H1 (cell line): Measurements from ENCODE around the gene TMEM150A. TPM values are rescaled to one million over a fixed set of nuclear protein-coding genes. Genes with fewer than 3 reads are reported as not detected.

Experiments used
- CTCF ChIA-PET: fragments of 300-600 bp; sonication (Branson Sonifier 250); formaldehyde crosslinking; loops from one replicate; lab custom pipeline; 2021; ENCODE audit not compliant: partially characterized antibody; lab: Charles Lee
- POLR2A ChIA-PET: fragments of 300-600 bp; sonication (Branson Sonifier 250); formaldehyde crosslinking; loops from one replicate; lab custom pipeline; 2021; ENCODE audit warnings: inconsistent platforms; ENCODE audit not compliant: partially characterized antibody; lab: Charles Lee
- DNase-seq, 2 experiments: peaks; one replicate each; pipeline versions ENCODE4 v3.0.0 to v3.0.0-alpha.2; 2010 to 2022; ENCODE audit warnings: low spot score in 2 of 2, low read depth in 1 of 2, mixed read lengths in 1 of 2
- FAIRE-seq: peaks from 2 replicates; lab custom pipeline; 2011; peaks lifted over from hg19 to GRCh38; lab: Jason Lieb, UNC
- H2AFZ ChIP-seq: 2 replicates; pipeline ENCODE4 v1.8.1; 2012; ENCODE audit warnings: low read length, inconsistent platforms
- H2AK5ac ChIP-seq: 2 replicates; pipeline ENCODE4 v1.6.1; 2013; ENCODE audit warnings: low read depth, low read length
- H2BK120ac ChIP-seq: replicated peaks from 2 replicates; pipeline ENCODE3; 2013; ENCODE audit warnings: low read depth, low read length, inconsistent platforms
- H2BK12ac ChIP-seq: 2 replicates; pipeline ENCODE4 v1.6.1; 2013; ENCODE audit warnings: low read depth, low read length
- H2BK15ac ChIP-seq: 2 replicates; pipeline ENCODE4 v1.6.1; 2013; ENCODE audit warnings: low read length
- H2BK20ac ChIP-seq: 2 replicates; pipeline ENCODE4 v1.6.1; 2013; ENCODE audit warnings: low read length
- H2BK5ac ChIP-seq: 2 replicates; pipeline ENCODE4 v1.6.1; 2013; ENCODE audit warnings: low read depth, low read length
- H3K14ac ChIP-seq: 2 replicates; pipeline ENCODE4 v1.6.1; 2013; ENCODE audit warnings: inconsistent platforms; ENCODE audit not compliant: insufficient read length
- H3K18ac ChIP-seq: 2 replicates; pipeline ENCODE4 v1.6.1; 2013; ENCODE audit warnings: low read length; ENCODE audit errors: extremely low read depth
- H3K23ac ChIP-seq: 2 replicates; pipeline ENCODE4 v1.6.1; 2013; ENCODE audit warnings: inconsistent platforms; ENCODE audit not compliant: insufficient read length
- H3K23me2 ChIP-seq: 2 replicates; pipeline ENCODE4 v1.6.1; 2013; ENCODE audit warnings: low read depth, low read length
- H3K27ac ChIP-seq: 2 replicates; pipeline ENCODE4 v1.6.1; 2011; ENCODE audit warnings: low read depth, low read length, inconsistent platforms
- H3K27me3 ChIP-seq, 4 experiments: replicated peaks in 1 of 4; 1 replicate in 1 of 4; 2 replicates in 3 of 4; pipeline versions ENCODE4 v1.6.1 to v1.8.1; 2011 to 2013; ENCODE audit warnings: low read length in 3 of 4, mild to moderate bottlenecking in 3 of 4, inconsistent platforms in 2 of 4, mixed read lengths in 2 of 4, moderate library complexity in 1 of 4; ENCODE audit not compliant: control insufficient read depth in 3 of 4, insufficient read depth in 3 of 4; ENCODE audit errors: extremely low read depth in 1 of 4
- H3K36me3 ChIP-seq, 4 experiments: 2 replicates each; pipeline versions ENCODE4 v1.6.1 to v1.8.1; 2011 to 2013; ENCODE audit warnings: mild to moderate bottlenecking in 4 of 4, low read length in 3 of 4, moderate library complexity in 2 of 4, control low read depth in 1 of 4, inconsistent platforms in 1 of 4; ENCODE audit not compliant: insufficient read depth in 4 of 4, control insufficient read depth in 2 of 4
- H3K4ac ChIP-seq: replicated peaks from 2 replicates; pipeline ENCODE3; 2013; ENCODE audit warnings: low read length, low read depth, mixed read lengths, inconsistent platforms; ENCODE audit not compliant: insufficient read length
- H3K4me1 ChIP-seq, 4 experiments: replicated peaks in 1 of 4; 1 replicate in 1 of 4; 2 replicates in 3 of 4; pipeline versions ENCODE4 v1.6.1 to v1.8.1; 2011 to 2013; ENCODE audit warnings: low read length in 3 of 4, inconsistent platforms in 2 of 4, mixed read lengths in 1 of 4; ENCODE audit not compliant: insufficient read depth in 4 of 4, control insufficient read depth in 3 of 4
- H3K4me2 ChIP-seq, 2 experiments: 2 replicates each; pipeline versions ENCODE4 v1.6.1 to v1.8.1; 2011 to 2013; ENCODE audit warnings: low read depth in 2 of 2, low read length in 2 of 2, control low read depth in 1 of 2, inconsistent platforms in 1 of 2, mild to moderate bottlenecking in 1 of 2; ENCODE audit not compliant: insufficient read depth in 1 of 2
- H3K4me3 ChIP-seq, 4 experiments: fragments of 200-600, 300-600 bp in 1 of 4; sonication (generic), shearing (Covaris generic), sonication (Bioruptor Twin) in 1 of 4; 2 replicates each; pipeline versions ENCODE4 v1.5.1 to v1.8.1; 2011 to 2016; ENCODE audit warnings: low read length in 4 of 4, low read depth in 3 of 4, control low read depth in 2 of 4, inconsistent platforms in 2 of 4, mild to moderate bottlenecking in 2 of 4, mixed read lengths in 1 of 4, moderate library complexity in 1 of 4; ENCODE audit not compliant: insufficient read depth in 2 of 4; ENCODE audit errors: extremely low read depth in 1 of 4
- H3K56ac ChIP-seq: replicated peaks from 2 replicates; pipeline ENCODE3; 2013; ENCODE audit warnings: low read depth, mild to moderate bottlenecking, mixed read lengths, low read length, inconsistent platforms; ENCODE audit not compliant: insufficient read length
- H3K79me1 ChIP-seq: 2 replicates; pipeline ENCODE4 v1.6.1; 2013; ENCODE audit warnings: low read depth, low read length, control low read depth
- H3K79me2 ChIP-seq, 2 experiments: 2 replicates each; pipeline versions ENCODE4 v1.6.1 to v1.8.1; 2012 to 2013; ENCODE audit warnings: low read length in 2 of 2, mild to moderate bottlenecking in 2 of 2, inconsistent platforms in 1 of 2; ENCODE audit not compliant: insufficient read depth in 2 of 2, control insufficient read depth in 1 of 2
- H3K9ac ChIP-seq, 4 experiments: replicated peaks in 1 of 4; 1 replicate in 1 of 4; 2 replicates in 3 of 4; pipeline versions ENCODE4 v1.6.1 to v1.8.1; 2011 to 2013; ENCODE audit warnings: low read depth in 3 of 4, low read length in 3 of 4, control low read depth in 2 of 4, mild to moderate bottlenecking in 2 of 4, moderate library complexity in 2 of 4, inconsistent platforms in 1 of 4; ENCODE audit errors: extremely low read depth in 1 of 4
- H3K9me3 ChIP-seq, 2 experiments: 2 replicates each; pipeline versions ENCODE4 v1.6.1 to v1.8.1; 2012 to 2013; ENCODE audit warnings: mild to moderate bottlenecking in 2 of 2, moderate library complexity in 2 of 2, control low read depth in 1 of 2, inconsistent platforms in 1 of 2, low read depth in 1 of 2, low read length in 1 of 2, mixed read lengths in 1 of 2; ENCODE audit not compliant: insufficient read depth in 2 of 2
- H4K20me1 ChIP-seq, 2 experiments: replicated peaks in 1 of 2; 2 replicates each; pipeline versions ENCODE3 to v1.8.1; 2011 to 2013; ENCODE audit warnings: inconsistent platforms in 2 of 2, low read length in 2 of 2, mild to moderate bottlenecking in 1 of 2; ENCODE audit not compliant: insufficient read depth in 2 of 2, control insufficient read depth in 1 of 2
- H4K5ac ChIP-seq: 2 replicates; pipeline ENCODE4 v1.6.1; 2013; ENCODE audit warnings: low read length, low read depth, mixed read lengths, inconsistent platforms; ENCODE audit not compliant: insufficient read length
- H4K8ac ChIP-seq: 2 replicates; pipeline ENCODE4 v1.8.0; 2013; ENCODE audit warnings: mild to moderate bottlenecking, moderate library complexity, low read length, inconsistent platforms; ENCODE audit not compliant: insufficient read depth; ENCODE audit errors: extremely low read depth
- H4K91ac ChIP-seq: replicated peaks from 2 replicates; pipeline ENCODE3; 2013; ENCODE audit warnings: low read length, mixed read lengths, inconsistent platforms; ENCODE audit not compliant: insufficient read length
- CBX5 ChIP-seq: fragments of 300-800, 300-1000 bp; sonication (generic); IDR thresholded peaks from 2 replicates; pipeline ENCODE4 v1.7.1; 2016; ENCODE audit warnings: antibody characterized with exemption, low read length, low read depth
- CREB1 ChIP-seq: IDR thresholded peaks from 2 replicates; pipeline ENCODE4 v1.6.1; 2012; ENCODE audit warnings: inconsistent platforms
- CTBP2 ChIP-seq: IDR thresholded peaks from 2 replicates; pipeline ENCODE4 v1.7.0; 2011; ENCODE audit warnings: borderline replicate concordance, mild to moderate bottlenecking, moderate library complexity, mixed read lengths, low read length; ENCODE audit not compliant: insufficient read depth, insufficient read length
- EGR1 ChIP-seq: IDR thresholded peaks from 2 replicates; pipeline ENCODE4 v1.6.1; 2011; ENCODE audit warnings: low read depth, low read length, borderline replicate concordance
- GABPA ChIP-seq: IDR thresholded peaks from 2 replicates; pipeline ENCODE4 v1.6.1; 2011; ENCODE audit warnings: mild to moderate bottlenecking, low read length, moderate library complexity, borderline replicate concordance; ENCODE audit not compliant: insufficient read depth
- KDM1A ChIP-seq: fragments of 200-600, 300-600 bp; sonication (generic); IDR thresholded peaks from 2 replicates; pipeline ENCODE4 v1.7.1; 2016; ENCODE audit warnings: mild to moderate bottlenecking, low read length, borderline replicate concordance
- NRF1 ChIP-seq: IDR thresholded peaks from 2 replicates; pipeline ENCODE4 v1.6.1; 2011; ENCODE audit warnings: mild to moderate bottlenecking, low read depth, low read length, improper control_type of control experiment
- SP2 ChIP-seq: IDR thresholded peaks from 2 replicates; pipeline ENCODE4 v1.6.1; 2012; ENCODE audit warnings: mild to moderate bottlenecking, low read length, inconsistent platforms
- TBP ChIP-seq: IDR thresholded peaks from 2 replicates; pipeline ENCODE4 v1.6.1; 2011; ENCODE audit warnings: low read depth, low read length, improper control_type of control experiment
- TEAD4 ChIP-seq: IDR thresholded peaks from 2 replicates; pipeline ENCODE4 v1.6.1; 2012; ENCODE audit warnings: low read depth, low read length, inconsistent platforms, mixed read lengths
- WGBS, 2 experiments: shearing (Covaris generic) in 1 of 2; methylation state at CpG; one replicate each; pipeline versions ENCODE4 v1.1.6 to v1.1.7; 2013 to 2015; ENCODE audit warnings: low lambda C conversion rate in 2 of 2, mixed read lengths in 2 of 2, inconsistent platforms in 1 of 2, low coverage in 1 of 2, missing lambda C conversion rate in 1 of 2; ENCODE audit not compliant: insufficient replicate concordance in 2 of 2, insufficient coverage in 1 of 2, insufficient read length in 1 of 2; ENCODE audit errors: extremely low coverage in 1 of 2, missing lambda C conversion rate in 1 of 2; 5-methylcytosine and 5-hydroxymethylcytosine counted together
- polyA plus RNA-seq, 7 experiments: library from polyadenylated mRNA; depleted of rRNA in 3 of 7; stranded (reverse) in 5 of 7; unstranded in 2 of 7; fragments of >200 nt in 5 of 7; fragments of 200-250 nt in 2 of 7; gene quantifications; 1 replicate in 5 of 7; 2 replicates in 1 of 7; 4 replicates in 1 of 7; pipeline versions ENCODE4 v1.2.1 to v1.2.3, GENCODE V29; 2011 to 2013; ENCODE audit warnings: missing spikeins in 2 of 7, mixed read lengths in 2 of 7
- total RNA-seq: library from RNA; stranded (reverse); fragmentation: NEBNext Ultra II Directional; extraction: Animal tissue kit (Norgen Biotek cat#: 25700); gene quantifications from 2 replicates; pipeline ENCODE4 v1.2.1, GENCODE V29; 2021
- TF ChIP-seq, protein P1 (sequence below): IDR thresholded peaks from 2 replicates; pipeline ENCODE4 v1.6.1; 2011; ENCODE audit warnings: low read depth, mild to moderate bottlenecking, low read length; ENCODE audit not compliant: insufficient read depth

The TMEM150A gene
- total and polyA plus RNA-seq, 2 of the 8 experiments (the other 6 are each of a cell fraction or from before 2014, with no cell fraction given), result 19.8 to 29.9 TPM

GRCh38 chr2:85644909-85645308 lies 42.4 kb upstream of the TMEM150A start:
- H3K36me3 ChIP-seq, result peaks cover 39 to 97% (median 87%) of the 10 kb centered on the region in 4 experiments
- no peak for DNase-seq

More at GRCh38 chr2:85644909-85645308, 42.4 kb upstream of the TMEM150A start:
- H3K4me3 ChIP-seq, result no peak overlapping the region
- no peak overlapping the region for H2BK15ac ChIP-seq
- no peaks in the 10 kb centered on the region for H3K79me2 ChIP-seq
- H4K8ac ChIP-seq, result no peak overlapping the region
- H3K18ac ChIP-seq, result no peak overlapping the region
- no peak overlapping the region for H3K4ac ChIP-seq
- no peaks in the 10 kb centered on the region for H3K27me3 ChIP-seq
- no peak overlapping the region for H3K23ac ChIP-seq
- 0 out of 2 replicates have a peak, but pooled peaks cover 2% of the 10 kb centered on the region for H3K23me2 ChIP-seq
- H4K20me1 ChIP-seq, result peaks cover 0 to 4% of the 10 kb centered on the region in 2 experiments
- H3K79me1 ChIP-seq, result no peaks in the 10 kb centered on the region
- H3K56ac ChIP-seq, result no peak overlapping the region
- H3K27ac ChIP-seq, result no peak overlapping the region
- no peak overlapping the region for H4K91ac ChIP-seq
- H2BK20ac ChIP-seq, result no peak overlapping the region
- CTCF ChIA-PET, result interaction anchor here (0.8 to 8.4 kb wide), 4 partner anchors 7 to 424 kb away, joined by 3 to 69 read pairs (median 8); no protein-coding TSS in a partner anchor
- no peaks in the 10 kb centered on the region for H3K9me3 ChIP-seq
- no peak overlapping the region for H3K4me2 ChIP-seq
- H3K14ac ChIP-seq, result no peak overlapping the region
- FAIRE-seq, result no peak
- WGBS, 2 experiments, result 96% methylated on average over 7 of the region's 8 CpGs; no CpG with 5 or more reads in 1 of the 2 experiments
- H2AK5ac ChIP-seq, result no peak overlapping the region
- TF ChIP-seq CREB1 (no peak), KDM1A (no peak), CTBP2 (no peak), NRF1 (no peak), GABPA (no peak), CBX5 (no peak), SP2 (no peak), TEAD4 (no peak), TBP (no peak), EGR1 (no peak)
- TF ChIP-seq, protein P1, sequence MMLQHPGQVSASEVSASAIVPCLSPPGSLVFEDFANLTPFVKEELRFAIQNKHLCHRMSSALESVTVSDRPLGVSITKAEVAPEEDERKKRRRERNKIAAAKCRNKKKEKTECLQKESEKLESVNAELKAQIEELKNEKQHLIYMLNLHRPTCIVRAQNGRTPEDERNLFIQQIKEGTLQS, result no peak
- H4K5ac ChIP-seq, result no peak overlapping the region
- POLR2A ChIA-PET, result interaction anchor here (1.1 to 2.2 kb wide), 5 partner anchors 8 to 36 kb away, joined by 3 to 11 read pairs (median 4); no protein-coding TSS in a partner anchor
- H2BK12ac ChIP-seq, result no peak overlapping the region
- H2AFZ ChIP-seq, result no peak overlapping the region
- no peak overlapping the region for H3K9ac ChIP-seq
- no peak overlapping the region for H2BK120ac ChIP-seq
- H2BK5ac ChIP-seq, result no peak overlapping the region
- H3K4me1 ChIP-seq, result no peaks in the 10 kb centered on the region
